ENCODE measurements around the gene YBEY. TPM values are rescaled to one million over a fixed set of nuclear protein-coding genes. Genes with fewer than 3 reads are reported as not detected.

Gene YBEY
- total and polyA plus RNA-seq, 12 donors: 11.9 to 25.7 (median 16.7) TPM

- no peak for TF ChIP-seq CTCF (IDR thresholded peaks at IDR 0.05)
- Histone ChIP-seq H3K4me3 (no peak overlapping the region), H3K27me3 (no peaks in the 10 kb centered on the region), H3K9me3 (no peaks in the 10 kb centered on the region), H3K4me1 (no peaks in the 10 kb centered on the region), H3K27ac (no peak overlapping the region), H3K36me3 (peaks cover 0 to 97% (median 25%) of the 10 kb centered on the region in 9 donors)
- WGBS, 2 donors: 94 to 95% methylated on average over 12 of the region's 12 CpGs
- no peak for DNase-seq
- ATAC-seq: no peak
- intact Hi-C loops (cut with DNase I): no loop called here
Observed at GRCh38 chr21:46334351-46335140, 48.4 kb downstream of the YBEY start.

GRCh38 chr21:46336603-46337002, 50.5 kb downstream of the YBEY start:
- peaks cover 0 to 90% (median 24%) of the 10 kb centered on the region in 9 donors for H3K36me3 ChIP-seq
- no peak overlapping the region for H3K4me3 ChIP-seq
- DNase-seq: no peak
- 99 to 100% methylated on average over 3 of the region's 3 CpGs for WGBS, 2 donors
- no peak for TF ChIP-seq CTCF (IDR thresholded peaks at IDR 0.05)
- no peak overlapping the region for H3K27ac ChIP-seq
- no peaks in the 10 kb centered on the region for H3K4me1 ChIP-seq
- no peaks in the 10 kb centered on the region for H3K9me3 ChIP-seq
- no peak for ATAC-seq
- H3K27me3 ChIP-seq: no peaks in the 10 kb centered on the region
- intact Hi-C loops (cut with DNase I): no loop called here

- TF ChIP-seq CTCF (IDR thresholded peaks at IDR 0.05): no peak
- 91 to 94% methylated on average over 8 of the region's 8 CpGs for whole genome bisulfite sequencing, 2 donors
- peaks cover 0 to 65% (median 21%) of the 10 kb centered on the region in 9 donors for H3K36me3 ChIP-seq
- intact Hi-C loops (cut with DNase I): no loop called here
- no peak for ATAC-seq
- no peaks in the 10 kb centered on the region for H3K4me1 ChIP-seq
- no peak overlapping the region for H3K27ac ChIP-seq
- no peak for DNase-seq
- H3K9me3 ChIP-seq: no peaks in the 10 kb centered on the region
- H3K27me3 ChIP-seq: no peaks in the 10 kb centered on the region
- H3K4me3 ChIP-seq: no peak overlapping the region
Observed at GRCh38 chr21:46340998-46341397, 54.9 kb downstream of the YBEY start.

- peaks cover 0 to 65% (median 21%) of the 10 kb centered on the region in 9 donors for H3K36me3 ChIP-seq
- no peaks in the 10 kb centered on the region for H3K27me3 ChIP-seq
- DNase-seq (no peak), ATAC-seq (no peak)
- H3K4me3 ChIP-seq: no peak overlapping the region
- H3K9me3 ChIP-seq: no peaks in the 10 kb centered on the region
- H3K27ac ChIP-seq: no peak overlapping the region
- 95% methylated on average over 20 of the region's 20 CpGs for WGBS, 2 donors
- no peak for TF ChIP-seq CTCF (IDR thresholded peaks at IDR 0.05)
- intact Hi-C loops (cut with DNase I): no loop called here
- H3K4me1 ChIP-seq: peaks cover 0 to 8% (median 0%) of the 10 kb centered on the region in 9 donors
Observed at GRCh38 chr21:46344219-46344915, 58.2 kb downstream of the YBEY start.

All from heart right ventricle (tissue), 16 donors.